Measurements from ENCODE around the gene CBLB.
A peak's percentile ranks its signal among the peaks of the same experiment; 100 is the strongest.

CBLB gene

GRCh38 chr3:105904678-105905284, 36.0 kb upstream of the CBLB start:
- H3K27ac ChIP-seq (ENCODE audit: low read depth, low read length), result peak overlapping the region; percentile 96

GRCh38 chr3:105904251-105904650, 35.4 kb upstream of the CBLB start:
- Histone ChIP-seq H3K4me1 (ENCODE audit: control insufficient read depth, insufficient read depth, low read length, unreplicated experiment) (peaks cover 44% of the 10 kb centered on the region), H3K4me3 (ENCODE audit: low read depth, low read length) (no peak overlapping the region), H3K27me3 (ENCODE audit: insufficient read depth, low read length) (no peaks in the 10 kb centered on the region), H3K27ac (ENCODE audit: low read depth, low read length) (no peak overlapping the region), H2AFZ (ENCODE audit: low read length, unreplicated experiment) (no peak overlapping the region), H3K36me3 (ENCODE audit: insufficient read depth, low read length) (no peaks in the 10 kb centered on the region), H3K79me2 (ENCODE audit: control insufficient read depth, insufficient read depth, low read length, unreplicated experiment) (no peaks in the 10 kb centered on the region)

More at GRCh38 chr3:105904678-105905284, 36.0 kb upstream of the CBLB start:
- H2AFZ ChIP-seq (ENCODE audit: low read length, unreplicated experiment), result no peak overlapping the region
- no peaks in the 10 kb centered on the region for H3K79me2 ChIP-seq (ENCODE audit: control insufficient read depth, insufficient read depth, low read length, unreplicated experiment)
- H3K27me3 ChIP-seq (ENCODE audit: insufficient read depth, low read length), result no peaks in the 10 kb centered on the region
- peaks cover 42% of the 10 kb centered on the region for H3K4me1 ChIP-seq (ENCODE audit: control insufficient read depth, insufficient read depth, low read length, unreplicated experiment)
- H3K36me3 ChIP-seq (ENCODE audit: insufficient read depth, low read length), result no peaks in the 10 kb centered on the region
- no peak overlapping the region for H3K4me3 ChIP-seq (ENCODE audit: low read depth, low read length)

- H3K4me1 ChIP-seq (ENCODE audit: control insufficient read depth, insufficient read depth, low read length, unreplicated experiment), result peaks cover 8% of the 10 kb centered on the region
- peak overlapping the region; percentile 51 for H2AFZ ChIP-seq (ENCODE audit: low read length, unreplicated experiment)
Observed at GRCh38 chr3:105899516-105899915, 30.7 kb upstream of the CBLB start.

GRCh38 chr3:105891101-105891500, 22.3 kb upstream of the CBLB start:
- H3K27me3 ChIP-seq (ENCODE audit: insufficient read depth, low read length), result no peaks in the 10 kb centered on the region
- no peak overlapping the region for H3K4me3 ChIP-seq (ENCODE audit: low read depth, low read length)
- H3K36me3 ChIP-seq (ENCODE audit: insufficient read depth, low read length), result no peaks in the 10 kb centered on the region
- no peaks in the 10 kb centered on the region for H3K79me2 ChIP-seq (ENCODE audit: control insufficient read depth, insufficient read depth, low read length, unreplicated experiment)
- H3K27ac ChIP-seq (ENCODE audit: low read depth, low read length), result no peak overlapping the region
- peak overlapping the region; percentile 42 for H2AFZ ChIP-seq (ENCODE audit: low read length, unreplicated experiment)
- no peaks in the 10 kb centered on the region for H3K4me1 ChIP-seq (ENCODE audit: control insufficient read depth, insufficient read depth, low read length, unreplicated experiment)

More at GRCh38 chr3:105899516-105899915, 30.7 kb upstream of the CBLB start:
- H3K36me3 ChIP-seq (ENCODE audit: insufficient read depth, low read length), result no peaks in the 10 kb centered on the region
- no peak overlapping the region for H3K4me3 ChIP-seq (ENCODE audit: low read depth, low read length)
- no peaks in the 10 kb centered on the region for H3K27me3 ChIP-seq (ENCODE audit: insufficient read depth, low read length)
- H3K27ac ChIP-seq (ENCODE audit: low read depth, low read length), result peak overlapping the region; percentile 45
- H3K79me2 ChIP-seq (ENCODE audit: control insufficient read depth, insufficient read depth, low read length, unreplicated experiment), result no peaks in the 10 kb centered on the region

GRCh38 chr3:105888621-105889579, 20.1 kb upstream of the CBLB start:
- H3K4me1 ChIP-seq (ENCODE audit: control insufficient read depth, insufficient read depth, low read length, unreplicated experiment), result no peaks in the 10 kb centered on the region
- H3K36me3 ChIP-seq (ENCODE audit: insufficient read depth, low read length), result no peaks in the 10 kb centered on the region
- no peak overlapping the region for H3K4me3 ChIP-seq (ENCODE audit: low read depth, low read length)
- H3K79me2 ChIP-seq (ENCODE audit: control insufficient read depth, insufficient read depth, low read length, unreplicated experiment), result no peaks in the 10 kb centered on the region
- H3K27ac ChIP-seq (ENCODE audit: low read depth, low read length), result no peak overlapping the region
- no peak overlapping the region for H2AFZ ChIP-seq (ENCODE audit: low read length, unreplicated experiment)
- no peaks in the 10 kb centered on the region for H3K27me3 ChIP-seq (ENCODE audit: insufficient read depth, low read length)

- Histone ChIP-seq H3K4me3 (ENCODE audit: low read depth, low read length) (no peak overlapping the region), H3K27ac (ENCODE audit: low read depth, low read length) (no peak overlapping the region), H3K4me1 (ENCODE audit: control insufficient read depth, insufficient read depth, low read length, unreplicated experiment) (no peaks in the 10 kb centered on the region), H3K36me3 (ENCODE audit: insufficient read depth, low read length) (no peaks in the 10 kb centered on the region), H3K79me2 (ENCODE audit: control insufficient read depth, insufficient read depth, low read length, unreplicated experiment) (no peaks in the 10 kb centered on the region), H2AFZ (ENCODE audit: low read length, unreplicated experiment) (no peak overlapping the region), H3K27me3 (ENCODE audit: insufficient read depth, low read length) (no peaks in the 10 kb centered on the region)
Observed at GRCh38 chr3:105885256-105885655, 16.4 kb upstream of the CBLB start.

- H3K36me3 ChIP-seq (ENCODE audit: insufficient read depth, low read length), result no peaks in the 10 kb centered on the region
- no peak overlapping the region for H2AFZ ChIP-seq (ENCODE audit: low read length, unreplicated experiment)
Observed at GRCh38 chr3:105883798-105884377, 15.1 kb upstream of the CBLB start.

GRCh38 chr3:105880681-105881290, 12.0 kb upstream of the CBLB start:
- H3K79me2 ChIP-seq (ENCODE audit: control insufficient read depth, insufficient read depth, low read length, unreplicated experiment), result no peaks in the 10 kb centered on the region
- H2AFZ ChIP-seq (ENCODE audit: low read length, unreplicated experiment), result no peak overlapping the region
- no peak overlapping the region for H3K27ac ChIP-seq (ENCODE audit: low read depth, low read length)
- H3K4me3 ChIP-seq (ENCODE audit: low read depth, low read length), result no peak overlapping the region
- no peaks in the 10 kb centered on the region for H3K27me3 ChIP-seq (ENCODE audit: insufficient read depth, low read length)
- no peaks in the 10 kb centered on the region for H3K4me1 ChIP-seq (ENCODE audit: control insufficient read depth, insufficient read depth, low read length, unreplicated experiment)
- H3K36me3 ChIP-seq (ENCODE audit: insufficient read depth, low read length), result no peaks in the 10 kb centered on the region

More at GRCh38 chr3:105883798-105884377, 15.1 kb upstream of the CBLB start:
- H3K27ac ChIP-seq (ENCODE audit: low read depth, low read length), result no peak overlapping the region
- H3K4me3 ChIP-seq (ENCODE audit: low read depth, low read length), result no peak overlapping the region
- no peaks in the 10 kb centered on the region for H3K79me2 ChIP-seq (ENCODE audit: control insufficient read depth, insufficient read depth, low read length, unreplicated experiment)
- H3K27me3 ChIP-seq (ENCODE audit: insufficient read depth, low read length), result no peaks in the 10 kb centered on the region
- H3K4me1 ChIP-seq (ENCODE audit: control insufficient read depth, insufficient read depth, low read length, unreplicated experiment), result no peaks in the 10 kb centered on the region

GRCh38 chr3:105878061-105878460, 9.2 kb upstream of the CBLB start:
- H3K27me3 ChIP-seq (ENCODE audit: insufficient read depth, low read length), result no peaks in the 10 kb centered on the region
- no peak overlapping the region for H3K27ac ChIP-seq (ENCODE audit: low read depth, low read length)
- no peak overlapping the region for H2AFZ ChIP-seq (ENCODE audit: low read length, unreplicated experiment)
- H3K79me2 ChIP-seq (ENCODE audit: control insufficient read depth, insufficient read depth, low read length, unreplicated experiment), result no peaks in the 10 kb centered on the region
- H3K4me3 ChIP-seq (ENCODE audit: low read depth, low read length), result no peak overlapping the region
- H3K4me1 ChIP-seq (ENCODE audit: control insufficient read depth, insufficient read depth, low read length, unreplicated experiment), result no peaks in the 10 kb centered on the region
- H3K36me3 ChIP-seq (ENCODE audit: insufficient read depth, low read length), result no peaks in the 10 kb centered on the region

GRCh38 chr3:105877336-105877910, 8.6 kb upstream of the CBLB start:
- Histone ChIP-seq H3K27me3 (ENCODE audit: insufficient read depth, low read length) (no peaks in the 10 kb centered on the region), H3K36me3 (ENCODE audit: insufficient read depth, low read length) (no peaks in the 10 kb centered on the region), H3K4me1 (ENCODE audit: control insufficient read depth, insufficient read depth, low read length, unreplicated experiment) (no peaks in the 10 kb centered on the region), H3K27ac (ENCODE audit: low read depth, low read length) (no peak overlapping the region), H3K4me3 (ENCODE audit: low read depth, low read length) (no peak overlapping the region), H2AFZ (ENCODE audit: low read length, unreplicated experiment) (no peak overlapping the region), H3K79me2 (ENCODE audit: control insufficient read depth, insufficient read depth, low read length, unreplicated experiment) (no peaks in the 10 kb centered on the region)
